GM18519 (cell line): ENCODE results near the gene SLC38A3.

ENCODE experiments used
- ATAC-seq: cut with Tn5 transposase; IDR thresholded peaks from one replicate; pipeline ENCODE4 v1.9.1; 2021; ENCODE audit warnings: mild to moderate bottlenecking, moderate library complexity; ENCODE audit not compliant: unreplicated experiment, low FRiP score

SLC38A3 gene

DNA sequence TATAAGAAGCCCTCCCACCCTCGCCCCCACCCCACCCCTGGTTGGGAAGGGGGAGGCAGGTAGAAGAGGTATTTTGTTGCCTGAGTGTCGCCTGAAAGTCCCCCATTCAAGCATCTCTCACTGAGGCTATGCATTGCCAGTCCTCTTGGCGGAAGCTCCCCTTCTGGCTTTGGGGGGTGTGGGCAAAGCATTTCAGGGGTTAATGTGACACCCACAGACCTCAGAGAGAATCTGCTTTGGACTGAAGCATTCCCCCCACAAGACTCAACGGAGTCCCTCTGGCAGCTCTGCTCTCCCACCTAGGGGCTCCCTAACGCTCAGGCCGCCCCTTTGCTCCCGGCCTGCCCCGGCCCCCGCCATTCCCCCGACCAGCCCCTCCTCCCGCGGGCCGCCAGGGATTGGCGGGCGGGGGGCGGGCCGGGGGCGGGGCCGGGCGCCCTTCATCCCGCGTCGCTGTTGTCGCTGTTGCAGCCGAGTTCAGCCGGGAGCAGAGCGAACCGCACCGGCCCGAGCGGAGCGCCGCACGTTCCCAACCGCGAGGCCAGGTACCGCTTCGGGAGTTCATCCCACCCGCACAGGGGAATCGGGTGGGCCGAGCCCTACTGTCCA is at the start of gene SLC38A3:
Gene SLC38A3, plus strand, starts transcription at position 468 of the 609 bp plus-strand sequence. CDS start 8,929 bp downstream, outside the sequence.
- ATAC-seq = no peak

DNA sequence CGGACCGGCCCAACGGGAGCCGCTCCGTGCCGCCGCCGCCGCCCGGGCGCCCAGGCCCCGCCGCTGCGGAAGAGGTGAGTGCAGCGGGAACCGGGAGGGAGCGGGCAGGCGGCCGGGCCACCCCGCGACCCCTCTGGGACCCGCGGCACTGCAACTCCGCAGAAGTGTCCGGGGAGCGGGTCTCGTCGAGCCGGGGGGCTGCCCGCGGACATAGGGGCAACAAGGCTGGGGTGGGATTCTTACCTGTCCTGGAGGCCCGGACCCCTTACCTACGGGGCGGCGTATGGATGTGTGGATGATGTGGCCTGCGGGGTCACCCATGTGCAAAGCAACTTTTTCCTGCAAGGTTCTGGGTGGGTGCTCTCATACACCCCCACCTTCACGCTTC is 49.6 kb upstream of the SLC38A3 start:
- no peak for ATAC-seq

DNA sequence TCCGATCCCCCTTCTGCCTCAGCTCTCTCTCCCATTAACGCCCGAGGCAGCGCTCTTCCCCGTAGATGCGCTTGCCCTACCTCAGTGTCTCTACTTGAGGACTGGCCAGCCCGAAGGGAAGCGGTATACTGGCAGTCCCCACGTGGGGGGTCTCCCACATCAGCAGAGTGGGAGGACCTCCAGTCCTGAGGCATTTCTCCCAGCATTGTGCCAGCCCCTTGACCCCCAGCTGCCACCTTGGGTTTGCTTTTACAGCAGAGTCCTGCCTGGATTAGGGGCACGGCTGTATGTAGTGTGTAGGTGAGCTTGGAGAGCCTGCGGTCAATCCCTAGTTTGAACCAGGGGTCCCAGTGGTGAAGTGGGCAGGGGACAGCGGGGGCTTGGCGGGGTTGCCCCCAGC is 49.2 kb upstream of the SLC38A3 start:
- no peak for ATAC-seq

DNA sequence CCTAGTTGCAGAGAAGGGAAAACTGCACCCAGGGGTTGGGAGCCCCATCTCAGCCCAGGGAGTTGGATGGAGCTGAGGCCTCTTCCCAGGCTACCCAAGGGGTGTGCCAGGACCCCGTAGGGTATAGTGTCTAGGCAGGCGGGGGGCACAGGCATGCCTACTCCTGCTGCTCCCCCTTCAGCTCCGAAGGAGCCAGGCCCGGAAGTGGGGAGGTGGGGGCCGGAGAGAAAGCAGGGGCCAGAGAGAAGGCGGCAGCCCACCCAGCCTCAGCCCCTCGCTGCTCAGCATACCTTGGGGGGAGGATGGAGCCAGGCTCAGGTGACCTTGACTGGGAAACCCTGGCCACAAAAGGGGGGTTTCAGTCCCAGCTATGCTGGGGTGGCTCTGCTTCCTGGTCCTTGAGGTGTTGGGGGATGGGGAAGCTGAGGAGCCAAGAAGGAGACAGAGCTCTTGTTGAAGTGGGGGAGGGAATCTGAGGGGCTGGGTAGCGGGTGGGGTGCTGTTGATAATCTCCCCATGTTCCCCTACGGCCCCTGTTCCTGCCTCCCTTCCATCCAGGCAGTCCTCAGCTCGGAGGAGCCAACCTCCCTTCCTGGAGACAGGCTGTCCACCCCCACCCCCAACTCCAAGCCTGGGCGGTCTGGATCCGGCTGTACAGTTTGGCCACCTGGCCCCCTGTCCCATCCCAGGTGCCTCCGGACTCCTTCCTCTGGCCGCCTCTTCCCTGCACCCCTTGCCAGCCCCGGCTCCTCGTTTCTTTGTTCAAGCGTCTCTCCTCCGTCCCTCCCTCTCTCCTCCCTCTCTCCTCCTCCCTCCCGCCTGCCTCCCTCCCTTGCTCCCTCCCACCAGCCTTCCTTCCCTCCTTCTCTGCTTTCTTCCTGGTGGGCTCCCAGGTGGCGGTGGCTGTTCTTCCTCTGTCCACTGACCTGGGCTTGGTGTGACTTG is 48.2 kb upstream of the SLC38A3 start:
- ATAC-seq = no peak

DNA sequence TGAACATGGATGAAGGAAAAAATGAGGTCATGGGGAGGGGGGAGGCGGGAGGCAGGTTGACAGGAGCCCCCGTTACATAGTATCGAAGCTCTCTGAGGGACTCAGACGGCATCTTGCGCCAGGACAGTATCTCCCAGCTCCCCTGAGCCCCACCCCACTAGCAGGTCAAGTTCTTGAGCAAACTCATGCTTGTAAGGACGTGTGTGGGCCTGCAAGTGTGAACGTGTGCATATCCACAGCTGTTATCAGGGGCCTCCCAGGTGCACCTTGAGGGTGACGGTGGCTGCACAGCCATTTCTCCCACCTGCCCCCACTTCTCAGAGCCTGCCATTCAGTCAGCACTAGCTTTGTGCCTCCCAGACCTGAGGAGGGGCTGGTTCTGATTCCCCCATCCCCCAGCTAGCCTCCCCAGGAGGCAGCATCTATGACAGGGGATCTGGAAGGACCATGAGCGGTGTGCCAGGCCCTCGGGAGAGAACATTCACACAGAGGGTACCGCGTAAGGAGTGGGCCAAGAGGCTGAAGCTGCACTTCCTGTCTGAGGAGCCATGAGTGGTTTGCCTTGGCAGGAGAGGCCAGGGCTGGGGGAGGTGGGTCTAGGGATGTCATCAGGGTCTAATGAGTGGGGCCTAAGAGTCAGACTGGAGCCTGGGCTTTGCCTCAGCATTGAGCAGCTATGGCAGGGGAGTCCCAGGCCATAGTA is 47.1 kb upstream of the SLC38A3 start:
- ATAC-seq = no peak

DNA sequence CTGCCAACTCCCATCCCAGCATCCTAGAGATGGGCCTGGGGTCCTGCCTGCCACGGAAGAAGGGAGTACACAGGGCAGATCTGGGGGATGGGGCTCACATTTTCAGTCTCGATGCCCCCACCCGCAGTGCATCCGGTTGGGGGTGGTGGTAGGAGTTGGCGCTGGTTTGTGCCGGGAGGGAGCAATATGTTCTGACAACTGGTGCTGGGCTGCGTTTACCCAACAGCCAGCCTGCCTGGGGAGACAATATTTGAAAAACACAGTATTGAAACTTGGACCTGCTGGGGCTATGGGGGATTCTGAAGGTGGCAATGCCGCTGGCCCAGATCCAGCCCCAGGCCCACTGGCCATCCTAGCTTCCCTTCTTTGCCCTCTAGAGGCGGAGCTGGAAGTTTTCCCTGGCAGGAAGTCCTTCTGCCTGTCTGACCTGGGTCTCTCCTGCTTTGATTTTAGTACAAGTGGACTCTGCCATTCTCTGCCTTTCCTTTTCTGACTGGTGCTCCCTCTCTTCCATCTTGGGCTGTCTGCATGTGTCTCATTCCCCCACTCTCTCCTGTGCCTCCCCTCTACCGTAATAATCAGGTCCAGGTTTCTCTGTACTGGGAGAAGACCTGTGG is 46.4 kb upstream of the SLC38A3 start:
- ATAC-seq = no peak

DNA sequence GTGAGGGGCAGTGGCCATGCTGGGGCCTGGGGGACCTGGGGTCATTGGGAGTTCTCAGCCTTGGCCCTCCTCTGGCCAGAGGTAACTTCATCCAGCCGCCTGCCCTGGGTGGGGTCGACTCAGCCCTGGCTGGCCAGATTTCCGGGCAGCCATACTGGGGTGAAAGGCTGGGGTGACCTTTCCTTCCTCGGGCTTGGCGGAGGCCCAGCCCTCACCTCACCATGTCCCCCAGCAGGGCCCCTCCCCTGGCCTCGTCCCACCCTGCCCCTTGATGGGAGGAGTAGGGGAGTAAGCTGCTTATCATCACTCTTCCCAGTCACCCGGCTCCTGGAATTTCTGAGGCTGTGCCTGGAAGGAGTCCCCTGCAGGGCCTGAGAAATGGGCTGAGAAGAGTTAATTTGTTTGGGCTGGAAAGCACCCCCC is 44.5 kb upstream of the SLC38A3 start:
- no peak for ATAC-seq

DNA sequence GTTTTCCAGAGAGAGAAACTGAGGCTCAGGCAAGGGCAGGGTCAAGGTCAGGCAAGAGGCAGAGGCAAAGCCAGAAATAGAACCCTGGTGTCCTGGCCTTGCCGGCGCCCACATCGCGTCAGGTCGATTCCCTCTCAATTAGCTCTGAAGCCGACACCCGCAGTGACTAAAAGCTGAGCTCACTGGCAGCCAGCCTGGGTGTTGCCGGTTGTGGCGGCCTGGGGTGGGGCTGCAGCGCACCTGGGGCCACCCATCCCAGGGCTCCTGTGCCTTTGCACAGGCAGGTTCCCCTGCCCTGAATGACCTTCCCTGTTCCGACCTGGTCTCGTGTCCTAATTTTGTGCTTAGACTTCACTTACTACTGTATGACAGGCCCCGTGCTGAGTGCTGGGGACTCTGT is 43.8 kb upstream of the SLC38A3 start:
- no peak for ATAC-seq

DNA sequence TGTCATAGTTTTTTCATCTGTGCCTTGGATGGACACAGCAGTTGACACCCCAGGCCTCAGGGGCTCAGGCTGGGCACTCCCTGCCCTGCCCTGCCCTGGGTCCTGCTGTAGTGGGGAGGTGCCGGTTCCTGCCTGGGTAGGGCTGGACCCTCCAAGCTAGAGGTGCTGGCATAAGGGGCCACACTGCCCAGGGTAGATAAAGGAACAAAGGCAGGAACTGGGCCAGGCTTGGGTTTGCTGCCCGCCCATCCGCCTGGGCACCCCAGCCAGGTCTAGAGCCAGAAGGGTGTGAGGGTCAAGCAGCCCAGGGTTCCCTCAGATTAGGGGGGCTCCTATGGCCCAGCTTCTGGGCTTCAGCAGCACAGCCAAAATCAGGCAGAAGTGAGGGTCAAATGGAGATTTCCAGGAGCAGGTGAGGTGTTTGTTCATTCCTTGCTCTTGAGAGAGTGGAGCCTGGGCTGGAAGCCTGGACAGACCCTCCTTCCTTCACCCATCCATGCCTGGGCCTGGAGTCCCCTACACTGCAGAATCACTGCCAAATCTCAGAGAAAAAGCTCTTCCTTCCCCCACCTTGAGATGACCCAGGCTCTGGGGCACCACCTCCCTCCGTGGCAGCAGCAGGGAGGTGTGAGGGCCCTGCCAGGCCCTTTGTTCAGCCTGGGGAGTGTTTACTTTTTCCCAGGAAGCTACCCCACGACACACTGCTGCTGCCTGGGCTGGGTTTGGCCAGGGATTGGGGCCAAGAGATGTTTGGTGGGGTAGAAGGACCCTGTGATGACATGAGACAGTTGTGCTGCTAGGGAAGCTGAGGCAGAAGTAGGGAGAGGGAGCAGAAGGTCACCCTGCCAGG is 42.8 kb upstream of the SLC38A3 start:
- ATAC-seq = no peak

DNA sequence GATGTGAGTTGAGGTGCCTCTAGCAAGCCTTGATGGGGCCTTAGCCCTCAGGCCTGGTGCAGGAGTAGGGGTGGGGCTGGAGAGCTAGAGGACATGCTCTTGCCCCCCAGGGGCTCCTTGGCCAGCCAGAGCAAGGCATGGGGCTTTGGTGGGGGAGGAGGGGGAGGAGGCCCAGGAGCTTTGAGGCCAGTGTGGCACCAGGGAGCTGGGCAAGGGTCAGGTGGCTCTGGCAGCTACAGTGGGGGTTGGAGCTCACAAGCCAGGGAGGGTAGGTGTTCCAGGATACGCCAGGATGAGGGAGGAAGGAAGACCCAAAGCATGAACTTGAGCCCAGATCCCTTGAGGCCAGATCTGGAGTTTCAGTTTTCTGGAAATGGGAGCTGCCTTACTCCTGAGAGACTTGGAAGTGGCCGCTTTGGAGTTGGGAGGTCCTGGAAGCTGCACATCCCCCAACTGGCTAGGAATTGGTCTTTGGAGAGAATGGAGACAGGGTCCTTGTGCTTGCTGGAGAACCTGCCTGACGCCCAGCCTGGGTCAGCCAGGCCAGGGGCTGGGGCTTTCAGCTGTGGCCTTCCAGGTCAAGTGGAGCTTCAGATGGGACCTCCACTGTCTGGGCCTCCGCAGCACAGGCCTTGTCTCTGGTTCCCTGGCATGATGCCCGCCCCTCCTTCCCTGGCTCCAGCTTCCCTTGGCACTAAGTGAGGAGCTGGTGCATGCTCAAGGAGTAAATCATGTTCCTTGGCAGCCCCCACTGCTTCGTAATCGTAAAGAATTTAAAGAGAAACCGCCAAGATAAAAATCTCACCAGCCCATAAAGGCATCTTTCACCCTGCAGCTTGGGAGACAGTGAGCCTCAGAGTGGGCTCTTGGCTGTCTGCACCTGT is 41.3 kb upstream of the SLC38A3 start:
- no peak for ATAC-seq

DNA sequence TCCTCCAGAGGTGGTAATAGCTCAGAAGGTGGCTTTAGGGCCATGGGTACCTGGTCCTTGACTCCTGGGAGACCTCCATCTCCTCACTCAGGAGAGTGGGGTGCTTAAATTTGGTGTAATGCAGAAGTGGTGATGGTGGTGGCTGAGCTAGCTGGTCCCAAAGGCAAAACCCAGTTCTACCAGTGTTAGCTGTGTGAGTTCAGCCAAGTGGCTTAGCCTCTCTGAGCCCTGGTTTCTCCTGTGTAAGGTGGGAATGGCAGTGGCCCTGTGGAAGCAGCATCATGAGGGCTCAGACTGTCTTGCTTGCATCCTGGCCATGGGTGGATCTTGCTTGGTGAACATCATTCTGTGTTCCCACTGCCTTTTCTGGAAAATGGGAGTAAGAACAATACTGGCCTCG is 40.6 kb upstream of the SLC38A3 start:
- no peak for ATAC-seq

DNA sequence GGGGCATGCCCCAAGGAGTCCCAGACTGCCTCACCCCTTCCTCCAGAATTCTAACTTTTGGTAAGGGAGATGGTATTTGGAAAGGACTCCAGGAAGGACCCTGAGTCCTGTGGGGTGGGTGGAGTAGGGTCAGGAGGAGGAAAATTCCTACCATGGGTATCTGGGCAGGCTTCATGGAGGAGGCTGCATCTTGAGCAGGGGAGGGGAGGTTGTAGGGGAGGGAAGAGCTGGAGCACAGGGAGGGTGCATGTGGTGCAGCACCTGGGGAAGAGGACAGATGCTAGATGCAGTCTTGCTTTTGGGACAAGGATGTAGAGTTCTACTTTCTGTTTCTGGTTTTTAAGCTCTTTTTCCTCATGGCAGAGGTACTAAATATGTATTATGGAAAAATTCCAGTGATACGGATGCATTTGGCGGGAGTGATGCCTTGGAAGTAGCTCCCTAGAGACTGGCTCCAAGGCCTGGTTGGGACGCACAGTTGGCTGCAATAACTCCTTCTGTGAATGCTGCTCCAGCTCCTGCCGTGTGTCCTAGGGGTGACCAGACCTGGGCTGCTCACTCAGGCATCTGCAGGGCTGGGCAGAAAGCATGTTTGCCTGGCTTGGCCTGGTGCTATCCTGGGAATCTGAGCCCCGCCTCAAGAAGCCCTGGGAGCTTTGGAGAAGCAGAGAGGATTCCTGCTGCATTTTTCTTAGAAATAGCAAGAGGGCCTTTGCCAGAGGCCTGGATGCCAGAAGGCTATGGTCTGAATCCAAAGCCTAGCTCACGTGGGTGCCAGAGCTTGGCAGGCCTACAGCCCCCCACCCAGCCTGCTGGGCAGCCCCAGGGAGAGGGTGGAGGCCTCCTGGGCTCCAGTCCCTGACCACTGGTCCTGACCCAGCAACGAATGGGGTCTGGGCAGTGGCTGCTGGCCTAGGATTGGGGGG is 39.8 kb upstream of the SLC38A3 start:
- no peak for ATAC-seq

DNA sequence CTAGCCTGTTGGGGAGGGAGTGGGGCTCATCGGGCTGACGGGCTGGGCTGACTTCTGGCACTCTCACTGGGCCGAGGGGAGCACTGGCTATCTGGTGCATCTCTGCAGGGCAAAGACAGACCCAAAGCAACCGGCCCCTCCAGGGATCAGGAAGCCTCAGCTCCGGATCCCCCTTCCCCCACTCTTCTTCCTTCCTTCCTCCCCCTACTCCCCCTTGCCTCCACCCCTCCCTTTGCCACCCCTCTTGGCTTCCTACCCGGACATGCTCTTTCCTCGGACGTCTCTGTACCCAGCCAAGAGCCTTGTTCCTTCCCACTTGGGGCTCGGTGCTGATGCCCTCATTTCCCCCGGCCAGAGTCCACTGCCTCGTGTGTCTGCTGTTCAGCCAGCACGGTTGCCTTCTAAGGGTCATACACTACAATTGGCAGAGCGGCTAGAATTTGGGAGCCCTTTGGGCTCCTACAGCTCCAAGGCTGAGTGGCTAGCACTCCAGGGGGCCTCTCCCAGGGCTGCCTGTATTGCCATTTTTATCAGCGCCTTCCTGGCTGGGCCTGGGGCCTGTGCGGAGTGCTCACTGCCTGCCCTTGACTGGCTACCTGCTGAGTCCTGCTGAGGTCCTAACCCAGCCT is 39.0 kb upstream of the SLC38A3 start:
- no peak for ATAC-seq

DNA sequence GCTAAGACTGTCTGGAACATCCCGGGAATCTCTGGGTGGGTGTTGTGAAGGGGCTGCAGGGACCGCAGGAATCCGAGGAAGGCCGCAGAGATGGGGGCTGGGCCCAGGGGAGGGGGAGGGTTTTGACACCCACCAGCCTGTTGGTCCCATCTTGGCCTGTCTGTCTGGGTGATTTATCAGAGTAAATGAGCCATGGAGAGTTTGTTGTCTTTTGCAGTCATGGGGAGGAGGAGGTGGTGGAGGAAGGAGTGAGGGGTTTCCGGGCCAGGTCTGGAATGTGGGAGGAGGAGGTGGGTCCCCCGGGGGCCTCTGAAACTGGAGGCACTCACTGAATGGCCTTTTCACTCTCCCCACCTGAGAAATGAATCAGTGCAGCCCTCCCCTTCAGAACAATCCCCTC is 38.5 kb upstream of the SLC38A3 start:
- no peak for ATAC-seq

DNA sequence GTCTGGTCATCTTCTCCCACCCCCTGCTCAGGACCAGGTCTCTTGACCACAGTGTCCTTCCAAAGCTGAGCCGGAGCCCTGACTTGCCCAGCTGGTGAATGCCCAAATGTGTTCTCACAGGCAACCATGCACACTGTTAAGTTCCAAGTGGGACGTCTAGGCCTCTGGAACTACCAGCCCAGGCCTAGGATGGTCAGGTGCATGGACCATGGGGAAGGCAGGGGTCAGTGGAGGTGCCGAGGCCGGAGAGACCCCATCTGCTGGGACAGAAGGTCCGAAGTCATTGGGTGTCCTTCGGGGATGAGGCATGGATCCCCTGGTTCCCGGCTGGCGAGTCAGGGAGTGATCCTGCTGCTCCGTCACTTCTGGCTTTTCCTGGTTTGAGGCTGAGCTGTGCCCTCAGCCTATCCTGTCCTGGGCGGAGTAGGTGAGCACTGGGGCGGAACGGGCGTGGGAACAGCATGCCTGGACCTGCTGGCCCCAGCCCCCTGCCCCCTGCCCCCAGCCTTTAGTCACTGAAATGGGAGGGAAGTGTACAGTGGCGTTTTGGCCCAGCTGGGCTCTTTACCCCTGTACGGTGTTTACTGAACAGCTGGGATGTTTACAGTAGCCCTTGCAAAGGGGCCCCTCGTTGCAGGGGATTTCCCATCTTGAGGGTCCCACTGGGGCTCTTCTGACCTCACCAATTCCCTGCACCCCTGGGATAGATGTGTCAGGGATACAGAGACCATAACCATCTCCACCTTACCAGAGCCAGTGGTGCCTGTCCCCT is 37.8 kb upstream of the SLC38A3 start:
- no peak for ATAC-seq

DNA sequence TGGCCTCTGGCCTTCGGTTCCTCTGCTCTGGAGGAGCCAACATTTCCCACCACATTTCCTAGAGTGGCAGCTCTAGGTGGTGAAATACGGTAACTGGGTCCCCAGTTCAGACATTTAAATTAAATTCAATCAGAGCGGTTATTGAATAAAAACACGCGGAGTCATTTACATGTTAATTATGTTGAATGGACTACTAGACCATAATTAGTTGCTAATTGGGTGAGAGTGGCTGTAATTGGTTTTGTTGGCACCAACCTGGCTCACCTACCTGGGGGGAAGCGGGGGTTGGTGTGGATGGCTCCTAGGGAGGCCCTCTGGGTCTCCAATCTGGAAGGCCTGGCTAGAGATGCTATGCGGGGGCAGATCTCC is 37.2 kb upstream of the SLC38A3 start:
- no peak for ATAC-seq

DNA sequence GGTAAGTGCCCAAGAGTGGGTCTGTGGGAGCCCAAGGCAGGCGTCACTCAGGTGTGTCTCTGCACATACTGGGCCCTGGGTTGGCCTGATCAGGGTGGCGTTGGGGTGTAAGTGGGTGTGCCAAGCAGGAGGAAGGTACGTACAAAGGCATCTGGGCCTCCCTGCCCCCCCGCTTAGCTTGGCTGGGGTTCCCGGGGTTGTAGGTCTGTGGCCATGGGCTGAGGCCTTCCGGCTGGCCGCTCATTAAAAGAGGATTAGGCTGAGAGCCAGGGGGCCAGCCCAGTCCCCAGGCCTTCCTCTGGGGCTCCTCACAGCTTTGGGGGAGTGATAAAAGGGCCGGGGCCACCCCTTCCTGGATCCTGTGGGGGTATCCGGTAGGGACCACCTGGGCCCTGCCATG is 36.7 kb upstream of the SLC38A3 start:
- ATAC-seq = no peak
